A549 (cell line): ENCODE measurements around the gene ABCC3. TPM values are rescaled to one million over a fixed set of nuclear protein-coding genes. Genes with fewer than 3 reads are reported as not detected.

Experiments
- BHLHE40 ChIP-seq: IDR thresholded peaks from 2 replicates; pipeline ENCODE4 v1.6.1; 2012; ENCODE audit warnings: low read depth, low read length, inconsistent platforms
- CBX2 ChIP-seq: fragments of 200-600 bp; sonication (generic); IDR thresholded peaks from 2 replicates; pipeline ENCODE4 v1.6.1; 2016; ENCODE audit warnings: low read depth, mild to moderate bottlenecking, borderline replicate concordance
- CBX8 ChIP-seq: fragments of 200-600 bp; sonication (generic); IDR thresholded peaks from 2 replicates; pipeline ENCODE4 v1.6.1; 2016
- CEBPB ChIP-seq, 2 experiments: fragments of >200 bp in 1 of 2; sonication (Bioruptor Twin) in 1 of 2; formaldehyde crosslinking in 1 of 2; IDR thresholded peaks; 2 replicates each; pipeline ENCODE4 v1.6.1; 2012 to 2016
- CHD4 ChIP-seq: fragments of 200-600 bp; sonication (generic); IDR thresholded peaks from 2 replicates; pipeline ENCODE4 v1.6.1; 2016; ENCODE audit warnings: antibody characterized with exemption, mild to moderate bottlenecking, borderline replicate concordance
- EHMT2 ChIP-seq: fragments of 200-600 bp; sonication (generic); IDR thresholded peaks from 2 replicates; pipeline ENCODE4 v1.6.1; 2016; ENCODE audit warnings: antibody characterized with exemption, low read depth, mild to moderate bottlenecking, moderate library complexity
- EP300 ChIP-seq, 2 experiments: fragments of >200 bp; sonication (Bioruptor Twin); formaldehyde crosslinking; IDR thresholded peaks; 2 replicates in 1 of 2; 3 replicates in 1 of 2; pipeline ENCODE4 v1.6.1; 2016 to 2017
- FOSB ChIP-seq: fragments of 250-450 bp; sonication (Bioruptor Pico); IDR thresholded peaks from 2 replicates; pipeline ENCODE4 v1.5.0; 2020; ENCODE audit warnings: mild to moderate bottlenecking, moderate library complexity
- FOXS1 ChIP-seq: fragments of 250-450 bp; sonication (Bioruptor Pico); IDR thresholded peaks from 2 replicates; pipeline ENCODE4 v1.5.0; 2020; ENCODE audit warnings: mild to moderate bottlenecking, moderate library complexity
- GATA3 ChIP-seq: IDR thresholded peaks from 2 replicates; pipeline ENCODE4 v1.6.1; 2012; ENCODE audit warnings: borderline replicate concordance
- HDAC2 ChIP-seq: fragments of 200-600 bp; sonication (generic); IDR thresholded peaks from 2 replicates; pipeline ENCODE4 v1.6.1; 2016
- HEYL ChIP-seq: fragments of 250-450 bp; sonication (Bioruptor Pico); IDR thresholded peaks from 2 replicates; pipeline ENCODE4 v1.8.0; 2021; ENCODE audit warnings: mild to moderate bottlenecking, moderate library complexity
- HOXA7 ChIP-seq: fragments of 250-450 bp; sonication (Bioruptor Pico); IDR thresholded peaks from 2 replicates; pipeline ENCODE4 v1.5.0; 2020; ENCODE audit warnings: mild to moderate bottlenecking, moderate library complexity
- HOXB13 ChIP-seq: fragments of 250-450 bp; sonication (Bioruptor Pico); IDR thresholded peaks from 2 replicates; pipeline ENCODE4 v1.5.0; 2020; ENCODE audit warnings: low read depth, mild to moderate bottlenecking, moderate library complexity
- HOXB5 ChIP-seq: fragments of 250-450 bp; sonication (Bioruptor Pico); IDR thresholded peaks from 2 replicates; pipeline ENCODE4 v1.5.0; 2020; ENCODE audit warnings: mild to moderate bottlenecking, moderate library complexity
- JUNB ChIP-seq: fragments of >200 bp; sonication (Bioruptor Twin); formaldehyde crosslinking; IDR thresholded peaks from 2 replicates; pipeline ENCODE4 v1.6.1; 2016
- KDM1A ChIP-seq: fragments of 200-600 bp; sonication (generic); IDR thresholded peaks from 2 replicates; pipeline ENCODE4 v1.6.1; 2016; ENCODE audit warnings: low read depth, mild to moderate bottlenecking
- KDM5A ChIP-seq: fragments of 200-600 bp; sonication (generic); IDR thresholded peaks from 2 replicates; pipeline ENCODE4 v1.6.1; 2016; ENCODE audit warnings: antibody characterized with exemption, mild to moderate bottlenecking
- MAFK ChIP-seq: fragments of 450-650 bp; IDR thresholded peaks from 2 replicates; pipeline ENCODE4 v1.6.1; 2014; ENCODE audit not compliant: partially characterized antibody
- MAZ ChIP-seq: fragments of 150-350 bp; IDR thresholded peaks from 2 replicates; pipeline ENCODE4 v1.6.1; 2014; ENCODE audit warnings: antibody characterized with exemption, low read depth, low read length, borderline replicate concordance
- MYC ChIP-seq: IDR thresholded peaks from 2 replicates; pipeline ENCODE4 v1.6.1; 2012; ENCODE audit warnings: mild to moderate bottlenecking, inconsistent platforms, low read length, improper control_type of control experiment, borderline replicate concordance
- NFE2L2 ChIP-seq: fragments of 150-350 bp; conservative IDR thresholded peaks from 2 replicates; pipeline ENCODE4 v1.6.1; 2014; ENCODE audit warnings: low read length
- NPAS2 ChIP-seq: fragments of 250-450 bp; sonication (Bioruptor Pico); IDR thresholded peaks from 2 replicates; pipeline ENCODE4 v1.8.0; 2022; ENCODE audit warnings: mild to moderate bottlenecking, moderate library complexity, borderline replicate concordance
- POLR2A ChIP-seq: IDR thresholded peaks from 2 replicates; pipeline ENCODE4 v1.6.1; 2012; ENCODE audit warnings: mild to moderate bottlenecking, low read length
- POLR2AphosphoS2 ChIP-seq: conservative IDR thresholded peaks from 2 replicates; pipeline ENCODE4 v1.6.1; 2012; ENCODE audit warnings: low read length, improper control_type of control experiment, inconsistent platforms
- RAD21 ChIP-seq, 2 experiments: fragments of >200 bp in 1 of 2; sonication (Bioruptor Twin) in 1 of 2; formaldehyde crosslinking in 1 of 2; IDR thresholded peaks in 1 of 2; conservative IDR thresholded peaks in 1 of 2; 2 replicates in 1 of 2; 3 replicates in 1 of 2; pipeline ENCODE4 v1.6.1; 2012 to 2018; ENCODE audit warnings: inconsistent platforms in 1 of 2
- RARB ChIP-seq: fragments of 250-450 bp; sonication (Bioruptor Pico); IDR thresholded peaks from 2 replicates; pipeline ENCODE4 v1.8.0; 2021; ENCODE audit warnings: mild to moderate bottlenecking, moderate library complexity
- RCOR1 ChIP-seq: fragments of 150-350 bp; IDR thresholded peaks from 2 replicates; pipeline ENCODE4 v1.6.1; 2014; ENCODE audit warnings: antibody characterized with exemption, low read length, low read depth
- RFX5 ChIP-seq: fragments of 450-650 bp; IDR thresholded peaks from 2 replicates; pipeline ENCODE4 v1.7.1; 2014; ENCODE audit warnings: antibody characterized with exemption, mild to moderate bottlenecking, moderate library complexity
- RNF2 ChIP-seq: fragments of 200-600 bp; sonication (generic); IDR thresholded peaks from 2 replicates; pipeline ENCODE4 v1.6.1; 2016; ENCODE audit warnings: low read depth, mild to moderate bottlenecking, antibody characterized with exemption, moderate library complexity, borderline replicate concordance
- SMC3 ChIP-seq: fragments of >200 bp; sonication (Bioruptor Twin); formaldehyde crosslinking; IDR thresholded peaks from 3 replicates; pipeline ENCODE4 v1.6.1; 2018; ENCODE audit warnings: inconsistent platforms
- SREBF2 ChIP-seq: fragments of 450-650 bp; IDR thresholded peaks from 2 replicates; pipeline ENCODE4 v1.6.1; 2014; ENCODE audit warnings: mild to moderate bottlenecking, moderate library complexity
- TFCP2L1 ChIP-seq: fragments of 250-450 bp; sonication (Bioruptor Pico); IDR thresholded peaks from 2 replicates; pipeline ENCODE4 v1.5.0; 2021; ENCODE audit warnings: mild to moderate bottlenecking
- TP53 ChIP-seq: fragments of 250-450 bp; sonication (Bioruptor Pico); IDR thresholded peaks from 2 replicates; pipeline ENCODE4 v1.5.0; 2021; ENCODE audit warnings: mild to moderate bottlenecking, moderate library complexity
- ZC3H11A ChIP-seq: fragments of 450-650 bp; IDR thresholded peaks from 2 replicates; pipeline ENCODE4 v1.6.1; 2014; ENCODE audit warnings: antibody characterized with exemption, mild to moderate bottlenecking
- ZSCAN20 ChIP-seq: fragments of 250-450 bp; sonication (Bioruptor Pico); IDR thresholded peaks from 2 replicates; pipeline ENCODE4 v1.8.0; 2022; ENCODE audit warnings: mild to moderate bottlenecking, moderate library complexity
- polyA plus RNA-seq, 4 experiments: library from polyadenylated mRNA; depleted of rRNA in 3 of 4; stranded (reverse); fragments of >200 nt; fragmentation: RNase III in 1 of 4; extraction: RNeasy Plus Mini Kit Qiagen cat#74134 plus additional on column Dnase treatment in 1 of 4; gene quantifications; 2 replicates in 3 of 4; 3 replicates in 1 of 4; pipeline ENCODE4 v1.2.3, GENCODE V29; 2011 to 2017
- TF ChIP-seq, protein P1 (sequence below): fragments of >200 bp; sonication (Bioruptor Twin); formaldehyde crosslinking; IDR thresholded peaks from 2 replicates; pipeline ENCODE4 v1.6.1; 2016
- TF ChIP-seq, protein P2 (sequence below): fragments of >200 bp; sonication (Bioruptor Twin); formaldehyde crosslinking; IDR thresholded peaks from 3 replicates; pipeline ENCODE4 v1.5.1; 2016
- TF ChIP-seq, protein P3 (sequence below): IDR thresholded peaks from 2 replicates; pipeline ENCODE4 v1.6.1; 2012
- TF ChIP-seq, protein P4 (sequence below): fragments of >200 bp; sonication (Bioruptor Twin); formaldehyde crosslinking; IDR thresholded peaks from 3 replicates; pipeline ENCODE4 v1.6.1; 2016
- TF ChIP-seq, protein P5 (sequence below): IDR thresholded peaks from 2 replicates; pipeline ENCODE4 v1.6.1; 2012; ENCODE audit warnings: low read depth, borderline replicate concordance
- TF ChIP-seq, protein P6 (sequence below): fragments of 150-350 bp; IDR thresholded peaks from 2 replicates; pipeline ENCODE4 v1.6.1; 2014; ENCODE audit warnings: low read depth, mild to moderate bottlenecking, low read length

The ABCC3 gene
- polyA plus RNA-seq, 2 of the 4 experiments (the other 2 are of a cell fraction), result 248 to 342 TPM

DNA sequence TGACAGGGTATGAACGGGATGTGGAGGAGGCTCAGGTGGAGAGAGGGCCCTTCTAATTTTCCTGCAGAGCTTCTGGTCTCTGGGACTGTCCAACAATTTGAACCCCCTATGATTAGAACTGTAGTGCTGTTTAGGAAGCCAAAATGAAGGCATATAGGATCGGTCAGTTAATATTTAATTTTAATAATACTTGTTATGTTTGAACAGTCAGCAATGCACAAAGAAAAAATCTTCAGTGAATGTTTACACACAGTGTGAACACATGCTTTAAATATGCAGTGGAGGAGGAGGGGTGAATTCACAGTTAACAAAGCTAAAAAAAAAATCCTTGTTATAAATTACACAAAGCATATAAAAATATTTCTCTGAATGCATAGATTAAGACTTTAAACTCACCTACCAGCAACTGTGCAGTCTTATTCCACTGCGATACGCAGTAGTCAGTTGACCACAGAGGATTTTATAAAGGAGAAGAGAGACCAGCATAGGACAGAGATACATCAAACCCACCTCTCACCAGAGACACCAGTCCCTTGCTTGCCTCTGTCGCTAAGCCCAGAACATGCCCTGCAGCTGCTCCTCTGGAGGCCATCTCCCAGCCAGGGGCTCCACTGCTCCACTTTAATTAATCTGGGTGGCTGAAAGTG, 58.5 kb downstream of the ABCC3 start (continued):
- TF ChIP-seq POLR2AphosphoS2 (no peak; the same call in 1 of the 2 replicates), FOSB (no peak; the same call in 1 of the 2 replicates), BHLHE40 (no peak), EP300 (IDR thresholded peaks at IDR 0.05) (peak; percentile 59 to 83; a peak in 3 of 5 replicates), TP53 (CRISPR knock-in tag) (no peak), JUNB (peak; percentile 90), GATA3 (peak; percentile 84), HEYL (no peak), POLR2A (no peak), MAFK (no peak), RFX5 (no peak), ZSCAN20 (CRISPR knock-in tag) (no peak), RARB (CRISPR knock-in tag) (no peak; the same call in 1 of the 2 replicates), KDM5A (no peak), CBX2 (no peak), FOXS1 (CRISPR knock-in tag) (0 out of 2 replicates have a peak, but pooled peaks have one; percentile 48), RCOR1 (no peak), TFCP2L1 (CRISPR knock-in tag) (0 out of 2 replicates have a peak, but pooled peaks have one; percentile 14), HOXB13 (CRISPR knock-in tag) (no peak), NPAS2 (CRISPR knock-in tag) (no peak), NFE2L2 (no peak), HDAC2 (no peak), CHD4 (no peak), SREBF2 (no peak), ZC3H11A (no peak), RNF2 (no peak), KDM1A (no peak), SMC3 (peak; percentile 32; the same call in 1 of the 3 replicates), MAZ (no peak), MYC (0 out of 2 replicates have a peak, but pooled peaks have one; percentile 74), CBX8 (no peak), HOXB5 (CRISPR knock-in tag) (no peak), EHMT2 (no peak), CEBPB (IDR thresholded peaks at IDR 0.05) (peak in 1 of 2 experiments; percentile 66; a peak in 2 of 4 replicates), RAD21 (conservative IDR thresholded peaks at IDR 0.05 in 1 of 2, IDR thresholded peaks at IDR 0.05 in 1 of 2) (peak; percentile 12 to 34; a peak in 3 of 5 replicates), HOXA7 (CRISPR knock-in tag) (no peak)
- TF ChIP-seq, protein P1, sequence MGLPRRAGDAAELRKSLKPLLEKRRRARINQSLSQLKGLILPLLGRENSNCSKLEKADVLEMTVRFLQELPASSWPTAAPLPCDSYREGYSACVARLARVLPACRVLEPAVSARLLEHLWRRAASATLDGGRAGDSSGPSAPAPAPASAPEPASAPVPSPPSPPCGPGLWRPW, result no peak
- TF ChIP-seq, protein P2, sequence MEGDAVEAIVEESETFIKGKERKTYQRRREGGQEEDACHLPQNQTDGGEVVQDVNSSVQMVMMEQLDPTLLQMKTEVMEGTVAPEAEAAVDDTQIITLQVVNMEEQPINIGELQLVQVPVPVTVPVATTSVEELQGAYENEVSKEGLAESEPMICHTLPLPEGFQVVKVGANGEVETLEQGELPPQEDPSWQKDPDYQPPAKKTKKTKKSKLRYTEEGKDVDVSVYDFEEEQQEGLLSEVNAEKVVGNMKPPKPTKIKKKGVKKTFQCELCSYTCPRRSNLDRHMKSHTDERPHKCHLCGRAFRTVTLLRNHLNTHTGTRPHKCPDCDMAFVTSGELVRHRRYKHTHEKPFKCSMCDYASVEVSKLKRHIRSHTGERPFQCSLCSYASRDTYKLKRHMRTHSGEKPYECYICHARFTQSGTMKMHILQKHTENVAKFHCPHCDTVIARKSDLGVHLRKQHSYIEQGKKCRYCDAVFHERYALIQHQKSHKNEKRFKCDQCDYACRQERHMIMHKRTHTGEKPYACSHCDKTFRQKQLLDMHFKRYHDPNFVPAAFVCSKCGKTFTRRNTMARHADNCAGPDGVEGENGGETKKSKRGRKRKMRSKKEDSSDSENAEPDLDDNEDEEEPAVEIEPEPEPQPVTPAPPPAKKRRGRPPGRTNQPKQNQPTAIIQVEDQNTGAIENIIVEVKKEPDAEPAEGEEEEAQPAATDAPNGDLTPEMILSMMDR, result no peak
- TF ChIP-seq, protein P3, sequence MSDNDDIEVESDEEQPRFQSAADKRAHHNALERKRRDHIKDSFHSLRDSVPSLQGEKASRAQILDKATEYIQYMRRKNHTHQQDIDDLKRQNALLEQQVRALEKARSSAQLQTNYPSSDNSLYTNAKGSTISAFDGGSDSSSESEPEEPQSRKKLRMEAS, result no peak; the same call in none of the 2 replicates
- TF ChIP-seq, protein P4, sequence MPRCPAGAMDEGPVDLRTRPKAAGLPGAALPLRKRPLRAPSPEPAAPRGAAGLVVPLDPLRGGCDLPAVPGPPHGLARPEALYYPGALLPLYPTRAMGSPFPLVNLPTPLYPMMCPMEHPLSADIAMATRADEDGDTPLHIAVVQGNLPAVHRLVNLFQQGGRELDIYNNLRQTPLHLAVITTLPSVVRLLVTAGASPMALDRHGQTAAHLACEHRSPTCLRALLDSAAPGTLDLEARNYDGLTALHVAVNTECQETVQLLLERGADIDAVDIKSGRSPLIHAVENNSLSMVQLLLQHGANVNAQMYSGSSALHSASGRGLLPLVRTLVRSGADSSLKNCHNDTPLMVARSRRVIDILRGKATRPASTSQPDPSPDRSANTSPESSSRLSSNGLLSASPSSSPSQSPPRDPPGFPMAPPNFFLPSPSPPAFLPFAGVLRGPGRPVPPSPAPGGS, result peak; percentile 74; the same call in 1 of the 3 replicates
- TF ChIP-seq, protein P5, sequence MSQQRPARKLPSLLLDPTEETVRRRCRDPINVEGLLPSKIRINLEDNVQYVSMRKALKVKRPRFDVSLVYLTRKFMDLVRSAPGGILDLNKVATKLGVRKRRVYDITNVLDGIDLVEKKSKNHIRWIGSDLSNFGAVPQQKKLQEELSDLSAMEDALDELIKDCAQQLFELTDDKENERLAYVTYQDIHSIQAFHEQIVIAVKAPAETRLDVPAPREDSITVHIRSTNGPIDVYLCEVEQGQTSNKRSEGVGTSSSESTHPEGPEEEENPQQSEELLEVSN, result no peak
- TF ChIP-seq, protein P6, sequence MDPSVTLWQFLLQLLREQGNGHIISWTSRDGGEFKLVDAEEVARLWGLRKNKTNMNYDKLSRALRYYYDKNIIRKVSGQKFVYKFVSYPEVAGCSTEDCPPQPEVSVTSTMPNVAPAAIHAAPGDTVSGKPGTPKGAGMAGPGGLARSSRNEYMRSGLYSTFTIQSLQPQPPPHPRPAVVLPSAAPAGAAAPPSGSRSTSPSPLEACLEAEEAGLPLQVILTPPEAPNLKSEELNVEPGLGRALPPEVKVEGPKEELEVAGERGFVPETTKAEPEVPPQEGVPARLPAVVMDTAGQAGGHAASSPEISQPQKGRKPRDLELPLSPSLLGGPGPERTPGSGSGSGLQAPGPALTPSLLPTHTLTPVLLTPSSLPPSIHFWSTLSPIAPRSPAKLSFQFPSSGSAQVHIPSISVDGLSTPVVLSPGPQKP, result no peak
